Keratinocyte (primary cell): ENCODE results near the gene TGDS. TPM values are rescaled to one million over a fixed set of nuclear protein-coding genes. Genes with fewer than 3 reads are reported as not detected.

Experiments used
- DNase-seq: peaks from one replicate; pipeline ENCODE4 v3.0.0-alpha.2; 2011; ENCODE audit warnings: low read depth, missing footprints, low spot score
- FAIRE-seq: peaks from 2 replicates; lab custom pipeline; 2011; peaks lifted over from hg19 to GRCh38; lab: Jason Lieb, UNC
- H2AFZ ChIP-seq: 2 replicates; pipeline ENCODE4 v1.6.0; 2012; ENCODE audit warnings: low read length, control low read depth, inconsistent platforms; ENCODE audit not compliant: control insufficient read depth
- H3K27ac ChIP-seq: 2 replicates; pipeline ENCODE4 v1.5.1; 2011; ENCODE audit warnings: low read length; ENCODE audit not compliant: control insufficient read depth, insufficient read depth
- H3K27me3 ChIP-seq: 3 replicates; pipeline ENCODE4 v1.6.0; 2011; ENCODE audit warnings: low read length; ENCODE audit not compliant: control insufficient read depth, insufficient read depth; ENCODE audit errors: extremely low read depth
- H3K36me3 ChIP-seq, 2 experiments: 2 replicates in 1 of 2; 3 replicates in 1 of 2; pipeline ENCODE4 v1.5.1; 2011; ENCODE audit warnings: low read length in 2 of 2, mild to moderate bottlenecking in 1 of 2; ENCODE audit not compliant: control insufficient read depth in 2 of 2, insufficient read depth in 2 of 2; ENCODE audit errors: extremely low read depth in 1 of 2
- H3K4me1 ChIP-seq: 3 replicates; pipeline ENCODE4 v1.5.1; 2011; ENCODE audit warnings: low read length; ENCODE audit not compliant: control insufficient read depth, insufficient read depth; ENCODE audit errors: extremely low read depth
- H3K4me2 ChIP-seq: 3 replicates; pipeline ENCODE4 v1.6.0; 2011; ENCODE audit warnings: low read depth, low read length; ENCODE audit not compliant: control insufficient read depth, insufficient read depth; ENCODE audit errors: extremely low read depth
- H3K4me3 ChIP-seq, 3 experiments: fragments of 200-600 bp in 1 of 3; sonication (generic) in 1 of 3; 2 replicates in 2 of 3; 3 replicates in 1 of 3; pipeline ENCODE4 v1.5.1; 2011 to 2016; ENCODE audit warnings: low read length in 3 of 3, mild to moderate bottlenecking in 3 of 3, control low read depth in 2 of 3, inconsistent platforms in 1 of 3, low read depth in 1 of 3, mixed read lengths in 1 of 3, mixed run types in 1 of 3, moderate library complexity in 1 of 3; ENCODE audit not compliant: control insufficient read depth in 2 of 3, insufficient read depth in 2 of 3; ENCODE audit errors: extremely low read depth in 1 of 3
- H3K79me2 ChIP-seq: 2 replicates; pipeline ENCODE4 v1.6.0; 2012; ENCODE audit warnings: low read length; ENCODE audit not compliant: control insufficient read depth, insufficient read depth
- H3K9ac ChIP-seq: 3 replicates; pipeline ENCODE4 v1.6.0; 2011; ENCODE audit warnings: low read length; ENCODE audit not compliant: control insufficient read depth, insufficient read depth; ENCODE audit errors: extremely low read depth
- H3K9me1 ChIP-seq: 3 replicates; pipeline ENCODE4 v1.6.0; 2011; ENCODE audit warnings: low read length; ENCODE audit not compliant: control insufficient read depth, insufficient read depth; ENCODE audit errors: extremely low read depth
- H3K9me3 ChIP-seq: 2 replicates; pipeline ENCODE4 v1.5.1; 2012; ENCODE audit warnings: low read depth, low read length; ENCODE audit not compliant: control insufficient read depth
- H4K20me1 ChIP-seq: 3 replicates; pipeline ENCODE4 v1.6.0; 2011; ENCODE audit warnings: low read length; ENCODE audit not compliant: control insufficient read depth, insufficient read depth; ENCODE audit errors: extremely low read depth
- CTCF ChIP-seq, 3 experiments: IDR thresholded peaks in 1 of 3; conservative IDR thresholded peaks in 1 of 3; optimal IDR thresholded peaks in 1 of 3; 2 replicates in 2 of 3; 3 replicates in 1 of 3; pipeline versions ENCODE3 to v1.5.1; 2011; ENCODE audit warnings: low read length in 3 of 3, mild to moderate bottlenecking in 3 of 3, moderate library complexity in 2 of 3, control low read depth in 1 of 3, inconsistent platforms in 1 of 3; ENCODE audit not compliant: insufficient read depth in 2 of 3; ENCODE audit errors: extremely low read depth in 1 of 3
- EZH2 ChIP-seq: IDR thresholded peaks from one replicate; pipeline ENCODE4 v1.6.1; 2012; ENCODE audit warnings: inconsistent platforms, mild to moderate bottlenecking, low read length, moderate library complexity
- dilution Hi-C: fragments of 300-500 bp; cut with MboI; formaldehyde crosslinking; loops from one replicate; pipeline ENCODE4 v1.7.0; 2020; ENCODE audit warnings: low sequenced_read_pairs; ENCODE audit not compliant: extremely low pct_ligation_motif_present
- polyA plus RNA-seq, 5 experiments: library from polyadenylated mRNA; depleted of rRNA in 3 of 5; stranded (reverse) in 3 of 5; stranded (forward) in 1 of 5; unstranded in 1 of 5; fragments of >200 nt; gene quantifications; 1 replicate in 1 of 5; 2 replicates in 3 of 5; 3 replicates in 1 of 5; pipeline versions ENCODE4 v1.2.1 to v1.2.3, GENCODE V29; 2011 to 2012; ENCODE audit warnings: missing spikeins in 2 of 5, low read depth in 1 of 5, low replicate concordance in 1 of 5

Gene TGDS
- polyA plus RNA-seq, 1 donor (not counting 4 experiments of a cell fraction or from before 2014, with no cell fraction given), result 19.4 TPM

- Histone ChIP-seq H3K4me3 (no peak overlapping the region), H3K9ac (no peak overlapping the region), H2AFZ (no peak overlapping the region), H3K4me1 (peaks cover 7% of the 10 kb centered on the region), H4K20me1 (no peaks in the 10 kb centered on the region), H3K9me3 (no peaks in the 10 kb centered on the region), H3K4me2 (no peak overlapping the region), H3K27me3 (no peaks in the 10 kb centered on the region), H3K36me3 (no peaks in the 10 kb centered on the region), H3K9me1 (peaks cover 3% of the 10 kb centered on the region), H3K79me2 (no peaks in the 10 kb centered on the region), H3K27ac (no peak overlapping the region)
- TF ChIP-seq CTCF (optimal IDR thresholded peaks at IDR 0.05 in 1 of 3, IDR thresholded peaks at IDR 0.05 in 1 of 3, conservative IDR thresholded peaks at IDR 0.05 in 1 of 3; ENCODE audit: extremely low read depth in 1 of 3, insufficient read depth in 2 of 3, low read length in 3 of 3), result no peak
- no peak for TF ChIP-seq EZH2
- no peak for FAIRE-seq
- dilution Hi-C loops, result no loop called here
- no peak for DNase-seq
These were observed 51.0 kb downstream of the TGDS start for GRCh38 chr13:94544922-94545321.

DNA sequence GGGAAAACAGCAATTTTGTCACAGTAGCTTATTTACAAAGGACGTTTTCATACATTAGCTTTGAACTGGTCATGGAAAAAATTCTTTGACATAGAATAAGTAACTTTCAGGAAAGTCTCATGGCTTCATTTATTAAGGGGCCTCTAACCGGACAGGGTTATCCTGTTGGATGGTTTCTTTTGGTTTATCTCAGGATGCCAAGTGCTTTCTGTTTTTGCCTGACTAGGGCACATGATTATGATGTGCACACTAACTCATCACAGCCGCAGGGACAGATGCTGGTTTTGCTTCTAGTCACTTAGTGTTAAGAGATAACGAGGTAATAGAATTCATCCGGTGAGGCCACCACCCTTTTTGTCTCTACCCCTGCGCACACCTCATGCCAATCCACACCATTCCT is 53.0 kb downstream of the TGDS start:
- dilution Hi-C loops, result no loop called here
- no peak overlapping the region for H2AFZ ChIP-seq
- no peak for FAIRE-seq

More for the DNA sequence above, 53.0 kb downstream of the TGDS start:
- no peak for TF ChIP-seq CTCF (optimal IDR thresholded peaks at IDR 0.05 in 1 of 3, IDR thresholded peaks at IDR 0.05 in 1 of 3, conservative IDR thresholded peaks at IDR 0.05 in 1 of 3; ENCODE audit: extremely low read depth in 1 of 3, insufficient read depth in 2 of 3, low read length in 3 of 3)
- no peak for TF ChIP-seq EZH2
- Histone ChIP-seq H3K9ac (no peak overlapping the region), H4K20me1 (no peaks in the 10 kb centered on the region), H3K4me3 (no peak overlapping the region), H3K9me3 (no peaks in the 10 kb centered on the region), H3K9me1 (no peaks in the 10 kb centered on the region), H3K4me2 (no peak overlapping the region), H3K79me2 (no peaks in the 10 kb centered on the region), H3K36me3 (no peaks in the 10 kb centered on the region), H3K4me1 (no peaks in the 10 kb centered on the region), H3K27me3 (no peaks in the 10 kb centered on the region), H3K27ac (no peak overlapping the region)
- DNase-seq, result no peak
